IPS DF 19.7 (cell line): ENCODE results near the gene ELP6.
A peak's percentile ranks its signal among the peaks of the same experiment; 100 is the strongest.

Experiments used
- DNase-seq: peaks from one replicate; pipeline ENCODE4 v3.0.0-alpha.2; 2013; ENCODE audit warnings: low read depth, low spot score

Gene ELP6, protein sequence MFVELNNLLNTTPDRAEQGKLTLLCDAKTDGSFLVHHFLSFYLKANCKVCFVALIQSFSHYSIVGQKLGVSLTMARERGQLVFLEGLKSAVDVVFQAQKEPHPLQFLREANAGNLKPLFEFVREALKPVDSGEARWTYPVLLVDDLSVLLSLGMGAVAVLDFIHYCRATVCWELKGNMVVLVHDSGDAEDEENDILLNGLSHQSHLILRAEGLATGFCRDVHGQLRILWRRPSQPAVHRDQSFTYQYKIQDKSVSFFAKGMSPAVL

DNA sequence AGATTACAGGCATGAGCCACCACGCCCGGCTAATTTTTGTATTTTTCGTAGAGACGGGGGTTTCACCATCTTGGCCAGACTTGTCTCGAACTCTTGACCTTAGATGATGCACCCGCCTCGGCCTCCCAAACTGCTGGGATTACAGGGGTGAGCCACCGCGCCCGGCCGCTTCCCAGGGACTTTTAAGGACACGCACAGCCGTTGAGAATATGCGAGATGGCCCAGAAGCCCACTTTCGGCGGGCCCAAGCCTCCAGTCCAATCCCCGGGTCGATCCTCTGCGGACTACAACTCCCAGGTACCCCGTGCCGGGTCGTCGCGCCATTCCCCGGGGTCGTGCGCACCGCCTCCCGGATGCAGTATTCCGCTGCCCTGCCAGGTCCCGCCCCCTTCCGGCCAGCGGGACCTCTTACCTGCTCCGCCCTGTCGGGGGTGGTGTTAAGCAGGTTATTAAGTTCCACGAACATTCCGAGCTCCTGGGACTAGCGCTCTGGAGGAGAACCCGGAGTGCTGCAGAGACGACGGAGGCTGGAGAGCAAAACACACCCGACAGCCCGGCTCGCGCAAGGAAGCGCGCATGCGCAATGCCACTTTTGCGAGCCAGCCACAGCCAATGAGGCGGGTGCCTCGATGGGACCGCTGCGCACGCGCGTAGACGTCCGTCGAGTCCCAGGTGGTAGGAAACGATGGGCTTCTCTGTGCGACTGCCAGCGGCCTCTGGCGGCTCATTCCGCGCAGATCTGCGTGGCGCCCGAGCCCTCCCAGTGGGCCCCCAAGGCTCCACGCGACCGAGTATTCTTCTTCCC lies at the start of gene ELP6:
Gene ELP6 (minus strand): TSS at position 588 of the 805 bp plus-strand sequence. CDS start 122 bp downstream, at position 466.
- DNase-seq: peak; percentile 81

DNA sequence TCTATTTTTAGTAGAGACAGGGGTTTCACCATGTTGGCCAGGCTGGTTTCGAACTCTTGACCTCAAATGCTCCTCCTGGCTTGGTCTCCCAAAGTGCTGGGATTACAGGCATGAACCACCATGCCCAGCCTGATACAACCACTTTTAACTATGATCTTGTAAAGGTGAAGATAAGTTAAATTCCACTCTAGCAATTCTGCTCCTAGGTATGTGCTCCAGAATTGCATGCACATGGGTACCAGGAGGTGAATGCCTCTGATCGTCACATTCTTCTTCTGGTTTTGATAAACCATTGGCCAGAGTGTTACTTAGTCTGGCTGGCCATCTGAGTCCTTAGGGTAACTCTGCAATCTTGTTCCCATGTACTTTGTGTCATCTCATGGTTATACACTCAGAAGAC lies 42.8 kb upstream of the ELP6 start:
- DNase-seq: no peak

DNA sequence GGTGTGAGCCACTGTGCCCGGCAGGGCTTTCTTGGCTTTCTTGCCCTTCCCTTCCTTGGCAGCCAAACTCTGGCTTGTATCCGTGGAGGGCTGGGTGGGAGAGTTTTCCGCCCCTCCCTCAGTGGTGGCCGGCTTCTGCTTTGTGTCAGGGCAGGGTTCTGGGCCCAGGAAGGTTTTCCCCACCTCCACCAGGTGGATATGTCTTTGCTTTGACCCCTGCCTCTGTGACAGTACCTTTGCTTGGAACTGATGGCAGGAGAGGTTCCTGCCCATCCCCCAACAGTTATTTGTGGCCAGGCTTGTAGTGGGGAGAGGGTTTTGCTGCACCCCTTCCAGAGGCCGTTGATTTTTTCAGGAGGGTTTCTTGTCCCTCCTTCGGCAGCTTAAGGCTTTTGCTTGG lies 40.8 kb upstream of the ELP6 start:
- DNase-seq: no peak

DNA sequence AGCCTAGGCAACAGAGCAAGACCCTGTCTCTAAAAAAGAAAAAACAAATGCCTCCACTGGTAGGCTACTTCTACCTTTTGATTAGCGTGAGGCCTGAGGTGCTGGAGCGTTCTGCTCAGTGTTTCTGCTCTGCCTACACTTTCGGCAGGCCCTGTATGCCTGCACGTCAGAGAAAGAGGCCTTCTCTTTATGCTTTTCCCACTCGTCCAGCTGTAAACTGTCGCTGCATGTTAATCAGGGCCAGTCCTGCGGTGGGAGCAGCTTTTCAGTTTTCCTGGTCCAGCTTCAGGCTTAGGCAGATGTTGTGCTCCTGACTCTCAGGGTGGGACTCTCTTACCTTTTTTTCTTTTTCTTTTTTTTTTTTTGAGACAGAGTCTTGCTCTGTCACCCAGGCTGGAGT lies 39.9 kb upstream of the ELP6 start:
- no peak for DNase-seq

DNA sequence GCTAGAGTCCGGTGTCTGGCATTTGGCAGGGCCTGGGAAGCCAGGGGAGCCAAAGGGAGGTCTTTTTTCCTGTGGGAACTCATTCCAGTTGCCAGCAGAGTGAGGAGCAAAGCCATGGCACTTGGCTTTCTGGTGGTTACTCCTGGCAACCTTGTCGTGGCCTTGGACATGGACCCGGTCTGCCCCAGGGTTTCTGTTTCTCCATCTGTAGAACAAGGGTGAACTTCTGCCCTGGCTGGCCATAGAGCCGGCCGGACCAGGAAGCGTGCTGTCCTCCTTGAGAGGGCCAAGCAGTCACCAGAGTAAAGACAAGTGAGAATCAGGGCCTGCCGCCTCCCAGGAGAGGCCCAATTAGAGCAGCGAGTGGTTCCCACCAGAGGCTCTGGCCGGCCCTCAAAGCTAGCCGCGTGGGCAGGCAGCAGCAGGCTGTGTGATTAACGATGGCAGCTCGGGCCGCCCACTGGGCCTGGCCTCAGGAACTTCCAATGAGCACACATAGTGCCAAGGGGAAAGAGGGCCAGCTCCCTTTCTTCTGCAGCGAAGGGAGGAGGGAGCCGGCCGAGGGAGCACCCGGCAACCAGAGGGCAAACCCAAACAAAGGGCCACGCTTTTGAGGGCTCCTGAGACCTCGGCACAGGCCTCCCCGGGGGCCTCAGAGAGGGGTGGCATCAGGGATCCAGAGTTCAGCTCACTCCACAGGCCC lies 29.1 kb upstream of the ELP6 start:
- no peak for DNase-seq

DNA sequence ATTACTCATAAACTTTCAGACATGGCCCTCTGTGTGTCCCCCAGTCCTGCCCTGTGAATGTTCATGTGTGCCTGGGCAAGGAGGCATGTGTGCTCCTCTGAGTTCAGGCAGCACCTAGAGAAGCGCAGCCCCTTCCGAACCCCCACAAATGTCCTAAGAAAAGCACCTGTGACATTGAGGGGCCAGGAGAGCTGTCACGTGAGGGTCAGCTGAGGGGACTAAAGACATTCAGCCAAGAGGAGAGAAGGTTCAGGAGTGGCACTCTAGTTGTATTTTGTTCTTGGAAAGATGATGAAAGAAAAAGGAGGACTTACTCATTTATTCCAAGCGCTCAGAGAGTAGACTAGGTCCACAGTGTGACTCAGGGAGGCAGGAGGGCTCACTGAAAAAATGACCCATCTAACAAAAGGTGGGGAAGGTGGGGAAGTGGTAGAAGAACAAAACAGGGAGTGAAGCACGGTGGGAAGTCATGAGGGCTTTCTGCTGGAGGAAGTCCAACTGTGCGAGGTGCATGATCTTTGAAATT lies 28.1 kb upstream of the ELP6 start:
- no peak for DNase-seq

DNA sequence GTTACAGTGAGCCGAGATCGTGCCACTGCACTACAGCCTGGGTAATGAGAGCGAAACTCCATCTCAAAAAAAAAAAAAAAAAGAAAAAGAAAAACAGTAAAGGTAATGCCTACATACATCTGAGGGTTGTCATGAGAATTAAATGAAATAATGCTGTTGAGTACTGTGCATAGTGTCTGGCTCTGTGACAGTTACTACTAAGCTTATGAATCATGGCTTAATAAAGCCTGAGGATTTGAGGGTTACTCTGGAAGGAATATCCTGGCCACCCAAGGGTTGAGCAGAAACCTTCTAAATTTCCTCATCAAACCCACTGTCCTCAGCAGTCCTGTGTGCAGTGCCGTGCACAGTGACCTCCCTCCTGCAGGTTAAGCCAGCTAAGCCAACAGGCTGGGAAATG lies 26.8 kb upstream of the ELP6 start:
- no peak for DNase-seq

DNA sequence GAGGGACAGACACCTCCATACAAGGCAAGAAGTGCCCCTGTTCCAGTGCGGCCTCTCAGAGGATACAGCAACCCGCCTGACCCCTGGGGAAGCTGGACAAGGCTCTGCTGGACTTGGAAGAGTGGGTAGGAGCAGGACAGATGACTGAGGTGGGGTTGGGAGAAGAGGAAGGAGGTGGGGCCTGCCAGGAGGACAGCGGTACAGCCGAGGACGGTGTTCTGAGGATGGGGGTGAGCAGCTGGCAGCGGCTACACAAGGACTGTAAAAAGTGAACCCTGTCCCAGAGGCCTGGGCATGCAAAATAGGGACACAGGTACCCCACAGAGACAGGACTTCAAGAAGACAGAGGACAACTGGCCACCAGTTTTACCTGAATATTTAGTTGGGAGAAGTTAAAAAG lies 23.5 kb upstream of the ELP6 start:
- no peak for DNase-seq

DNA sequence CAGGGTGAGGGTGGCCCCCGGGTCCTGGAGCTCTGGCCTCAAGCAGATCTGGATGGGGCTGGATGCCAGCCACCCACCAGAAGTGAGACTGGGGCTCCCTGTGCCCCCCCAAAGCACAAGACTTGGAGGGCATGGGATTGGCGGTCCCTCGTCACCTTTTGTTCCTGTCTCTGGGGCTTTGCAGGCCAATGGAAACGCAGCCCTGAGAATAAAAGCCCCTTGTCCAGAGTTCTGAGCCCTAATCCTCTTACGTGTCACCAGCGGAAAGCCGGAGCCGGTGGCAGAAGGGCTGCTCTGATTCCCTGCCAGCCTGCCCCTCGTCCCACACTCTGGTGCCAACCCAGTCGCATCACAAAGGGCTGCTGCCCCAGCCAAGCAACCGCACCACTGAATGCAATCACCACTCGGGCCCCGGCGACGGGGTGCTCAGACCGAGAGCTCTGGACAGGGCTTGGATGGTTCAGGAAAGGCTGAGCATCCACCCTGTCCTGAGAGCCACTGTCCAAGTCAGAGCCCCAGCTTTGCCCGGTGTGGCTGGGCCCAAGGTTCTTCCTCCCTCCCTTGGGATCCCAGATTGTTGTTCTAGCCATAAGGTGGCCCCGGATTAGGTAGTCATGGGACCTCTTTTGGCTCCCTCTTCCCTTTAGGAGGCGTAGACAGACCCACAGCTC lies 22.8 kb upstream of the ELP6 start:
- no peak for DNase-seq

DNA sequence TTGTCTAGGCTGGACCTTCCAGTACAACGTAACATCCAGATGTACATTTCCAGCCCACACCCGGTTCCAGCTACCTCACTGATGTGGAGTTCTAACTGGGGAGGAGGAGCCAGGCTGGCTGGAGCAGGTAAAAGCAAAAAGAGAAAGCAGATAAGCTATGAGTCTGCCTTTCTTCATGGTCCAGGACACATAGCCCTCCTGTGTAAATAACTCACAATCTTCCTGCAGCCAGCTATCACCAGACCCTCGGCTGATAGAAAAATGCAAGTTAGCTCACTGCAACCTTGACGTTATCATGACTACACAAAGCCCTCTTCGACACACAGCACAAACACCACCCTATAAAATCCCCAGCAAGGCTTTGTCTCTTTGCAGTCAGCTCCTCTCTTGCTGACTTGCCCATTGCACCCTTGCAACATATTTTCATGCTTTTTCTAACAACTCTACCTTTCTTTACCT lies 20.5 kb upstream of the ELP6 start:
- DNase-seq: no peak

DNA sequence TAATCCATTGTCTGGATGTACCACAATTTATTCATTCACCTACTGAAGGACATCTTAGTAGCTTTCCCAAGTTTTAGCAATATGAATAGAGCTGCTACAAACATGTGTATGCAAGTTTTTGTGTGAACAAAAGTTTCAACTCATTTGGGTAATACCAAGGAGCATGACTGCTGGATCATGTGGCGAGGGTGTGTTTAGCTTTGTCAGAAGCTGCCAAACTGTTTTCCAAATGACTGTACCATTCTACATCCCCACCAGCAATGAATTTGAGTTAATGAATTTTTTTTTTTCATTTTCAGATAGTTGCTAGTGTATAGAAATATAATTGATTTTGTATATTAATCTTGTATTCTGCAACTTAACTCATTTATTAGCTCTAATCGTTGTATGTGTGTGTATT lies 20.0 kb upstream of the ELP6 start:
- no peak for DNase-seq

DNA sequence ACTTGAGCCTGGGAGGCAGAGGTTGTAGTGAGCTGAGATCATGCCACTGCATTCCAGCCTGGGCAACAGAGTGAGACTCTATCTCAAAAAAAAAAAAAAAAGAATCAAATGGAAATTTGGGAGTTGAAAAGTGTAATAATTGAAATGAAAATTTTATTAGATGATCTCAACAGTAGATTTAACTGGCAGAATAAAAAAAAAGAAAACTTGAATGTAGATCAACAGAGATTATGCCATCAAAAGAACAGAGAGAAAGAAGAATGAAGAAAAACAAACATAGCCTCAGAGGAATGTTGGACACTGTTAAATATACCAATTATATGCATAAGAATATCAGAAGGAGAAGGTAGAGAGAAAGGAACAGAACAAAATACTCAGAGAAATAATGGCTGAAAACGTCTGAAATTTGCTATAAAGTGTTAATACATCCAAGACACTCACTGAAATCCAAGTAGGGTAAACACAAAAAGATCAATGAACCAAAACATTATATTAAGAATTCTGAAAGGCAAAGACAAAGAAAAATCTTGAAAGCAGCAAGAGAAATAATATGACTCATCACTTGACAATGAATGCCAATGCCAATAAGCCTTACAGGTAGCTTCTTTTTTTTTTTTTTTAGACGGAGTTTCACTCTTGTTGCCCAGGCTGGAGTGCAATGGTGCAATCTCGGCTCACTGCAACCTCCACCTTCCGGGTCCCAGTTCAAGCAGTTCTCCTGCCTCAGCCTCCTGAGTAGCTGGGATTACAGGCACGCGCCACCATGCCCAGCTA lies 14.6 kb upstream of the ELP6 start:
- no peak for DNase-seq

DNA sequence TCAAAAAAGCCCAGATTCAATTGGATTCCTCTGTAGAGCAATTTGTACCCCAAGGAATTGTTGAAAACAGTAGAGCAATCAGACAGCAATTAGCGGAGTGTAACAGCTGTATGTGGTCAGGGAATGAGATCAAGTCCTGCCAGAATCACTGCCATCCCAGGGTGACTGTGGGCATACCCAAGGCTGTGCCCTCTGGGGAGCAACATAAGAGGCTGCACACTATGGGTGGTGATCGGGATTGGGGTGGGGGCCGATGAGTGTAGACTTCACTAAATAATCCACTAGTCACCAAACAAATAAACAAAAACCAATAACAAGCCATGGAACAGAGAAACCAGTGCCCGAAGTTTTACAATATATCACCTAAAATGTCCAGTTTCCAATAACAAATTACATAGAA lies 12.1 kb upstream of the ELP6 start:
- DNase-seq: no peak

DNA sequence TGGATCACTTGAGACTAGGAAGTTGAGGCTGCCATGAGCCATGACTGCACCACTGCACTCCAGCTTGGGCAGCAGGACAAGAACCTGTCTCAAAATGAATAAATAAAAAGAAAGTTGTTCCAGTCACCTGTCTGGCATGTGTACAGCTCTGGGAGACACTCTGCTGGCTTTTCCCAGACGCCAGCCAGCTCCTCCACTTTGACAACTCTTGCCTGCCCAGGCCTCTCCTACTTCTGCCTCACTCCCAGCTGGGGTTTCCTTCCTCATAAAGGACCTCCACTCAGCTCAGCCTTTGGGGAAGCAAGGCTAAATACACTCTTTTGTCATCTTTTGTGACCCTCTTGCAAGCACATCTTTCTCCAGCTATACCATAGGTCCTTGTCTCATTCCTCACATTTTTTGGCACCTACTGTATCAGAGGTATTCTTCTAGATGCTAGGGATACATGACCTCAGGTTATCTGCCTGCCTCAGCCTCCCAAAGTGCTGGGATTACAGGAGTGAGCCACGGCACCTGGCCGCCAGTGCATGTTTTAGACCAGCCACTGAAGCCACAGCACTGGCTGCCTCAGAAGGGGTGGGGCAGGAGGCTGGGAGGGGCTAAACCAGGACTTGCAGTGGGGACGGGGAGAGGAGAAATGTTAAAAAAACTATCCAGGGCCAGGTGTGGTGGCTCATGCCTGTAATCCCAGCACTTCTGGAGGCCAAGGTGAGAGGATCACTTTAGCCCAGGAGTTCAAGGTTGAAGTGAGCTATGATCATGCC lies 10.0 kb upstream of the ELP6 start:
- DNase-seq: no peak

DNA sequence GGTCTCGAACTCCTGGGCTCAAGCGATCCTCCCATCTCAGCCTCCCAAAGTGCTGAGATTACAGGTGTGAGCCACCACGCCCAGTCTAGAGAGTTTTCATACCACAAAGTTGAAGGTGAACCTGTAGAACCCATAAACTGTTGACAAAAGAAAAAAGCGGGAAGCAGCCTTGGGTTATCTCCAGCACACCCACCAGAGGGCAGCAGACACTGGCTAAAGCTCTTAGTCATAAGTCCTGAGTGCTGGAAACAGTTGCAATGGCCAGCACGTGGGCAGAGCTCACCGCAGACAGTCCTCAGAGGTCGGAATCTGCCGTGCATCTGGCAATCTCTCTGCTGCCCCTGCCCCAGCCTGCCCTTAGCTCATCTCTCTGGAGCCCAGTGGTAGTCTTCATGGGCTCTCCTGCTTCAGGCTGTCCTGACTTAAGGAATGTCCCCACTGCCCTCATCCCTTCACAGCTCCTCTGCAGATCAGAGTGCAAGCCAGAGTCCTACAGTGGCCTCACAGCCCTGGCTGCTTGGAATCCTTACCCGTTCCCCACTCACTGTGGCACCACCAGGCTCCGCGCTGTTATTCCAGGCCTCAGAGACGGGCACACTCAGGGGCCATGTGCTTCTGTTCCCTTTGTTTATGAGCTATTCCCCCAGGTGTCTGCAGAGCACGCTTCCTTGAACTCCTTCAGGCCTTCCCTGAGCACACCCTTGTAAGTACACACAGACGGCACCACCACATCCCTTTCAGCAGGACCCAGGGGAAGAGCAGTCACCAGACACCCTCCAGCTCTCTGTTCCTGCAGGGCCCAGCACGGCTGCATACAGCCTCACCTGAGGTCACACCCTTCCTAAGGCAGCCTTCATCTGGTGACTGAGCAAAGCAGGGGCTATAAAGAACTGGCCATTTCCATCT lies 8.8 kb upstream of the ELP6 start:
- peak; percentile 86 for DNase-seq

DNA sequence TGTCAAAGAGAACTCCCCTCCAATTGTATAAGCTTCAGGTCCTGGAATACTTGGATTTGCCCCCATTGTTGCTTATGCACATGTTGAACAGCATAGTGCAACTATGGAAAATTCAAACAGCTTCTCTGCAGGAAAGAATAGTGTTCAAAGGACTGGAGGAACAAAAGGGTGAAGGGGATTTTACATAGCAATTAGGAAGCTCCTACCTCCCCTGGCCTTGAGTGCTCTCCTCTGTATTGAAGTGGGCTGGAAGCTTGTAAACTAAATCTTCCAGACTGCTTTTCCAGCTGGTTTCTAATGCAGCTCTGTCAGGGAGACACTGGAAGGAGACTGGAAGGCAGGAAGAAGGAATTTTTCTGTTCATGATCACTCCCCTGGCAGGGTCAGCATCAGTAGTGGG lies 7.2 kb upstream of the ELP6 start:
- no peak for DNase-seq

DNA sequence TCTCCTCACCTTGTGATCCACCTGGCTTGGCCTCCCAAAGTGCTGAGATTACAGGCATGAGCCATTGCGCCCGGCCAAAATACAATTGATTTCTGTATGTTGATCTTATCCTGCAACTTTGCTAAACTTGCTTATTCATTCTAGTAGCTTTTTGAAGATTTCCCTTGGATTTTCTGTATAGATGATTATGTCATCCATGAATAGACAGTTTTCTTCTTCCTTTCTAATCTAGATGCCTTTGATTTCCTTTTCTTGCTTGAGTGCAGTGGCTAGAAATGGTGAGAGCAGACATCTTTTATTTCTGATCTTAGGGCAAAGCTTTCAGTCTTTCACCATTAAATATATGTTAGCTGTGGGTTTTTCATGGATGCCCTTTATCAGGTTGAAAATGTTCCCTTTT lies 4.4 kb upstream of the ELP6 start:
- no peak for DNase-seq

DNA sequence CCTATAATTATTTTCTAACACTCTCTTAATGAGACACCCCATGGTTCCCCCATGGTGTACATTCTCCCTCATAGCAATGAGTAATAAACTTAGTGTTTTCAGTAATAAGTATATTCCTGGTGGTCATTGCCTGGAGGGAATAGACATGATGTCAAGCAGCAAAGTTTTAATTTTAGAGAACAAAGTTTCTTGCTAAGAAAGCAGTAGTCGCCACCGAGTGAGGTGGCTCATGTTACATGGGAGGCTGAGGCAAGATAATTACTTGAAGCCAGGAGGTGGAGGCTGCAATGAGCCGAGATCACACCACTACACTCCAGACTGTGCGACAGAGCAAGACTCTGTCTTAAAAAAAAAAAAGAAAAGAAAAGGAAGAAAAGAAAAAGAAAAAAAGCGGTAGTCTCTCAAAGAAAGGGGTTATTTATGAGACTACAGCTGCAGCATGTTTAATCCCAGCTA lies 2.4 kb upstream of the ELP6 start:
- DNase-seq: no peak

DNA sequence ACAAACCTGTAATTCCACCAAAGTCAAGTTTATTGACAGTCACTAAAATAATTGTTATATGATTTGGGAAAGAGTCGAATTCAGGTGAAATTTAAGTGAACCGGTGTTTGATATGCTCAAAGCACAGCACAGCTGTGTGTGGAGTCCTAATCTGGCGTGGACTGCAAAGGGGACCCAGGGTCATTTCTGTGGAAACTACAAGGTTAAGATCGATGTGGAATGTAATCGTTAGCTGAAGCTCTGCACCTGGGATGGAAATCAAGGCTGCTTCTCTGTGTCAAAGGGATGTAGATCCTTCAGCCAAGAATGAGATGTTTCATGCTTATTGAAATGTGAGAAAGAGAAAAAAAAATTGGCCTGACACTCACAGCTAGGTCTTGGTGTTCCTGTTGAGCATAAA lies 1.6 kb upstream of the ELP6 start:
- no peak for DNase-seq
